BJ (cell line): Measurements from ENCODE around the gene C20orf144. TPM values are rescaled to one million over a fixed set of nuclear protein-coding genes. Genes with fewer than 3 reads are reported as not detected.

Experiments used
- CTCF ChIA-PET: fragments of 350-600 bp; formaldehyde crosslinking; extraction: SDS; loops from one replicate; lab custom pipeline; 2021; ENCODE audit warnings: antibody characterized with exemption, inconsistent platforms; lab: Yijun Ruan, JAX
- POLR2A ChIA-PET: fragments of 300-600 bp; sonication (Branson Sonifier 250); formaldehyde crosslinking; extraction: SDS; loops from one replicate; lab custom pipeline; 2021; ENCODE audit warnings: antibody characterized with exemption; lab: Charles Lee
- DNase-seq: peaks from one replicate; pipeline ENCODE4 v3.0.0-alpha.2; 2011; ENCODE audit warnings: low read depth
- H3K27me3 ChIP-seq: 2 replicates; pipeline ENCODE4 v1.6.0; 2011; ENCODE audit warnings: low read length; ENCODE audit not compliant: control insufficient read depth, insufficient read depth
- H3K36me3 ChIP-seq: 2 replicates; pipeline ENCODE4 v1.5.1; 2011; ENCODE audit warnings: low read length; ENCODE audit not compliant: control insufficient read depth, insufficient read depth
- H3K4me3 ChIP-seq: 2 replicates; pipeline ENCODE4 v1.5.1; 2011; ENCODE audit warnings: low read depth, mild to moderate bottlenecking, control low read depth, low read length
- CTCF ChIP-seq: IDR thresholded peaks from 2 replicates; pipeline ENCODE4 v1.5.1; 2011; ENCODE audit warnings: low read depth, mild to moderate bottlenecking, control low read depth, inconsistent platforms, low read length, moderate library complexity; ENCODE audit not compliant: insufficient read depth
- polyA plus RNA-seq: library from polyadenylated mRNA; depleted of rRNA; stranded (reverse); fragments of >200 nt; gene quantifications from 2 replicates; pipeline ENCODE4 v1.2.3, GENCODE V29; 2011

The C20orf144 gene
- polyA plus RNA-seq, 1 experiment, result 0.22 TPM

- ChIA-PET POLR2A (no interaction called here), CTCF (interaction anchor here (0.6 to 2.2 kb wide), 32 partner anchors 9 to 465 kb away, joined by 3 to 18 read pairs (median 4); partner anchors contain the start of genes ACTL10, C20orf144 and CBFA2T2)
- TF ChIP-seq CTCF, result peak; percentile 90
- Histone ChIP-seq H3K4me3 (no peak overlapping the region), H3K36me3 (peaks cover 7% of the 10 kb centered on the region), H3K27me3 (no peaks in the 10 kb centered on the region)
- DNase-seq, result peak; percentile 17
Measured at GRCh38 chr20:33653218-33653899, 8.8 kb upstream of the C20orf144 start.

GRCh38 chr20:33653900-33654596 is 8.1 kb upstream of the C20orf144 start:
- Histone ChIP-seq H3K36me3 (peaks cover 7% of the 10 kb centered on the region), H3K4me3 (no peak overlapping the region), H3K27me3 (no peaks in the 10 kb centered on the region)
- ChIA-PET POLR2A (no interaction called here), CTCF (interaction anchor here (0.6 to 2.2 kb wide), 32 partner anchors 9 to 464 kb away, joined by 3 to 18 read pairs (median 4); partner anchors contain the start of genes ACTL10, C20orf144 and CBFA2T2)
- no peak for TF ChIP-seq CTCF
- no peak for DNase-seq

GRCh38 chr20:33654680-33655161 is 7.4 kb upstream of the C20orf144 start:
- Histone ChIP-seq H3K4me3 (no peak overlapping the region), H3K27me3 (no peaks in the 10 kb centered on the region), H3K36me3 (peaks cover 8% of the 10 kb centered on the region)
- DNase-seq, result no peak
- ChIA-PET CTCF (interaction anchor here (1.2 to 2.2 kb wide), 4 partner anchors 9 to 194 kb away, joined by 3 to 18 read pairs (median 6); partner anchors contain the start of genes ACTL10 and C20orf144), POLR2A (no interaction called here)
- no peak for TF ChIP-seq CTCF

GRCh38 chr20:33655164-33655563 is 7.0 kb upstream of the C20orf144 start:
- H3K4me3 ChIP-seq, result no peak overlapping the region
- CTCF ChIA-PET, result interaction anchor here (1.2 to 2.2 kb wide), 3 partner anchors 8 to 195 kb away, joined by 3 to 18 read pairs (median 7); partner anchors contain the start of genes ACTL10 and C20orf144
- peaks cover 12% of the 10 kb centered on the region for H3K36me3 ChIP-seq
- no peak for DNase-seq
- no peaks in the 10 kb centered on the region for H3K27me3 ChIP-seq
- TF ChIP-seq CTCF, result no peak
- POLR2A ChIA-PET, result no interaction called here
